NB4 (cell line): ENCODE measurements around the gene NRXN3.

Experiments
- DNase-seq: peaks from one replicate; pipeline ENCODE4 v3.0.0; 2010; ENCODE audit warnings: low read depth
- H3K4me3 ChIP-seq: one replicate; pipeline ENCODE4 v1.5.1; 2011; ENCODE audit warnings: mild to moderate bottlenecking, low read depth, low read length, moderate library complexity
- CTCF ChIP-seq: IDR thresholded peaks from one replicate; pipeline ENCODE4 v1.5.1; 2012; ENCODE audit warnings: low read depth, low read length
- MYC ChIP-seq: IDR thresholded peaks from 2 replicates; pipeline ENCODE4 v1.6.1; 2011; ENCODE audit warnings: low read depth, low read length
- POLR2A ChIP-seq: IDR thresholded peaks from 2 replicates; pipeline ENCODE4 v1.6.1; 2011; ENCODE audit warnings: mild to moderate bottlenecking; ENCODE audit not compliant: insufficient read length; ENCODE audit errors: extremely low read depth
- TF ChIP-seq, protein P1 (sequence below): IDR thresholded peaks from 2 replicates; pipeline ENCODE4 v1.6.1; 2011; ENCODE audit warnings: low read depth, low read length

NRXN3 gene

GRCh38 chr14:78227248-78228077 is 57.3 kb downstream of the NRXN3 start:
- DNase-seq: no peak
- TF ChIP-seq MYC: no peak
- TF ChIP-seq POLR2A: no peak
- no peak for TF ChIP-seq CTCF
- TF ChIP-seq, protein P1, sequence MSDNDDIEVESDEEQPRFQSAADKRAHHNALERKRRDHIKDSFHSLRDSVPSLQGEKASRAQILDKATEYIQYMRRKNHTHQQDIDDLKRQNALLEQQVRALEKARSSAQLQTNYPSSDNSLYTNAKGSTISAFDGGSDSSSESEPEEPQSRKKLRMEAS: no peak
- no peak overlapping the region for H3K4me3 ChIP-seq

- TF ChIP-seq, protein P1: no peak
- TF ChIP-seq CTCF (no peak), MYC (no peak), POLR2A (no peak)
- H3K4me3 ChIP-seq: no peak overlapping the region
- no peak for DNase-seq
These were observed 58.6 kb downstream of the NRXN3 start for GRCh38 chr14:78228702-78229327.

DNA sequence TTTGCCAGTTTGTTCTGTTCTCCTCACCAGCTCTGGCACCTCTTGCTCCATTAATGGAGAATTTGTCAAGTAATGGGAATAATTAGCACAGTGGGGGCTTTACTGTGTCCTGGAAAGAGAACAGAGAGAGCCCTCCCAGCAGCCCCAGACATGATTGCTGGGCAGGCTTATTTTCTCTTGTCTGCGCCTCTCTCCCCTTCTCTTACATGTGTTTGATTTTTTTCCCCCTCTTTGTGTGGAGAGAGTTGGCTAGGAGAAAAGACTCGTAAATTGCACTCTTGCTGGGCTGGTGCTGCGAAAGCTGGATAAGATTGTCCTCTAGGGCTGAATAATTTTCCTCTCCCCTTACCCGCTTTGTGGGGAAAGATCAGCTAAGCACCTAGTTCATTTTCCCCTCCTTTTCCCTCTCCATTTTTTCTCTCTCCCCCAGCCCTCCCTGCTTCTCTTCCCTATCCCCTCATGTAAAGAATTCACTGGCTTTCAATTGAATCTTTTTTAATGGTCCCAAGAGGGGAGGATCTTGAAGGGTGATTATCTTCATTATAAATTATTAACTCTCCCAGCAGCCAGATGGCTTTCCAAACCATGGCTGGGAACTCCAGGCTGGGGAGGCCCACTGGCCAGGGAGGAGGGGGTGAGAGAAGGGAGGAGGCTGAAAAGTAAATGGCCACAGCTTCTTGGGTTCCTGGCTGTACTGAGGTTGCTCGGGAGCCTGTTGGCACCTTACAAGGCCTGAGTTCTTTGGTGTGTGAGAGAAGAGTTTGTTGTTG is 62.2 kb downstream of the NRXN3 start:
- no peak for DNase-seq
- H3K4me3 ChIP-seq: no peak overlapping the region
- TF ChIP-seq MYC (no peak), CTCF (no peak), POLR2A (no peak)
- TF ChIP-seq, protein P1: no peak

DNA sequence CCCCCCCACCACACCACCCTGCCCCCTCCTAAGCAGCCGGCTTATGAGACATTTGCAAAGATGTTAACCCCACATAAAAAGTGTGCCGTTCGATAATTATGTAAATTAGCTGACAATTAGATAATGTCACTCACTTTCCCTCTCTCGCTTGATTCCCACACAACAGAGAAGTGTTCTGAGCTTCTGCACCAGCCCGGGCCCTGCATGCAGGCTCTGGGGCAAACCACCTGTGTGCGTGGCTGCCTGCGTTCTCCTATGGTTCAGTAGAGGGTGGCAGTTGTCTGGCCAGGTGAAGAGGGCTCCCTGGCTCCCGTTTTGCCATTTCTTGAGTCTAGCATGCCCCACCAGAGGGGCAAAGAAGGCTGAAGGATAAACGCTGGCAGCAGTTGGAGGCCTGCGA is 68.0 kb downstream of the NRXN3 start:
- TF ChIP-seq MYC (no peak), CTCF (no peak), POLR2A (no peak)
- TF ChIP-seq, protein P1: no peak
- no peak overlapping the region for H3K4me3 ChIP-seq
- DNase-seq: no peak

DNA sequence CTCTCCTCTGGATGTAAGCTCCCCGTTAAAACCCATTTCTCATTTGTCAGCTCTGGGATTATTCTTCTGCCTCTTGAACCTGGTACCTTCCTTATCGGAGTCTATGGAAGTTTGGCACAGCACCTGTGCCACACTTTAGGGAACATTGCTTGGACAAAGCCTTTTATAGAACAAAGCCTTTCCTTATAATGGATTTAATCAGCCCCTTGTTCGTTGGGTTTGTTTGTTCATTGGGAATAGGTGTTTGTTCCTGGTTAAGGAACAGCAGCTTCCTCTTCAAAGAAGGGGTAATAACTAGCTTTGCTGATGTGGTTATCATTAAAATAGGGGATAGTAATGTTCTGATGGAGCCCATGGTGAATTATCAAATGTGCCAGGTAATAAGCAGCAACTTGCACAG is 70.4 kb downstream of the NRXN3 start:
- TF ChIP-seq MYC: no peak
- no peak for TF ChIP-seq CTCF
- TF ChIP-seq, protein P1: no peak
- TF ChIP-seq POLR2A: no peak
- H3K4me3 ChIP-seq: no peak overlapping the region
- no peak for DNase-seq
